ENCODE results near the gene KLHL36.
"Not testable (repeated sequence)": the region's sequence is repeated elsewhere in the genome, so short reads cannot be mapped to it uniquely, and the experiment has no call there.

Gene KLHL36

DNA sequence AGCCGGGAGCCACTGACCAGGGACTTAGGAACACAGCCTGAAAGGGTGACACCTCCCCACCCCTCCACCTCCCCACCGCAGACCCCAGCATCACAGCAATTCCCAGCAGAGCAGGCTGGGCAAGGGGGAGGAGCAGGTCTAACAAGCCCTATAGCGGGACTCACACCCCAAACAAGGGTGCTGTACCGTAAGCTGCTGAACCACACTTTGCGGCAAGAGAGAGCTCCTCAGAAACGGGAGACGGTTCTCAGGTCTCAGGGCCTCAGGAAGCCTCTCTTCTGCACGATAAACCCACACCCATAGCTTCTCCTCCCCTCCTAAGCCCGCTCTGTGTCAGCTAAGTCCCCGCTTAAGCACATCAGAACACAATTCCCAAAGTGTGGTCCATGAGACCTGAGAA is 18.7 kb upstream of the KLHL36 start:
- Mint-ChIP-seq H3K4me1 (ENCODE audit: low read depth) (peaks cover 25% of the 10 kb centered on the region), H3K27me3 (peaks cover 3% of the 10 kb centered on the region), H3K9me3 (no peaks in the 10 kb centered on the region), H3K4me3 (no peak overlapping the region), H3K36me3 (ENCODE audit: low read depth) (no peaks in the 10 kb centered on the region), H3K27ac (no peak overlapping the region)
- no peak for DNase-seq

DNA sequence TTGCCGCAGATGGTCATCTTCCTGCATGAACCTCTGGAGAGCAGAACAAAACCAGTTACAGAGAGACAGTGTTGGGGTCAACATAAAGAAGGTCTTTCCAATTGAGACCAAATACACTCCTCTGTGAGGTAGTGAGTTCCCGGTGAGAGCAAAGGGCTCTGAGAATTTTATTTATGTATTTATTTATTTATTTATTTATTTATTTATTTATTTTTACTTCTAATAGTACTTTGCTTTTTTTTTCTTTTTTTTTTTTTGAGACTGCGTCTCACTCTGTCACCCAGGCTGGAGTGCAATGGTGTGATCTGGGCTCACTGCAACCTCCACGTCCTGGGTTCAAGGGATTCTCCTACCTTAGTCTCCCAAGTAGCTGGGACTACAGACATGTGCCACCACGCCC is 18.3 kb upstream of the KLHL36 start:
- Mint-ChIP-seq H3K27me3 (peaks cover 3% of the 10 kb centered on the region), H3K4me3 (no peak overlapping the region), H3K4me1 (ENCODE audit: low read depth) (peaks cover 25% of the 10 kb centered on the region), H3K9me3 (no peaks in the 10 kb centered on the region), H3K27ac (no peak overlapping the region), H3K36me3 (ENCODE audit: low read depth) (no peaks in the 10 kb centered on the region)
- DNase-seq: no peak

DNA sequence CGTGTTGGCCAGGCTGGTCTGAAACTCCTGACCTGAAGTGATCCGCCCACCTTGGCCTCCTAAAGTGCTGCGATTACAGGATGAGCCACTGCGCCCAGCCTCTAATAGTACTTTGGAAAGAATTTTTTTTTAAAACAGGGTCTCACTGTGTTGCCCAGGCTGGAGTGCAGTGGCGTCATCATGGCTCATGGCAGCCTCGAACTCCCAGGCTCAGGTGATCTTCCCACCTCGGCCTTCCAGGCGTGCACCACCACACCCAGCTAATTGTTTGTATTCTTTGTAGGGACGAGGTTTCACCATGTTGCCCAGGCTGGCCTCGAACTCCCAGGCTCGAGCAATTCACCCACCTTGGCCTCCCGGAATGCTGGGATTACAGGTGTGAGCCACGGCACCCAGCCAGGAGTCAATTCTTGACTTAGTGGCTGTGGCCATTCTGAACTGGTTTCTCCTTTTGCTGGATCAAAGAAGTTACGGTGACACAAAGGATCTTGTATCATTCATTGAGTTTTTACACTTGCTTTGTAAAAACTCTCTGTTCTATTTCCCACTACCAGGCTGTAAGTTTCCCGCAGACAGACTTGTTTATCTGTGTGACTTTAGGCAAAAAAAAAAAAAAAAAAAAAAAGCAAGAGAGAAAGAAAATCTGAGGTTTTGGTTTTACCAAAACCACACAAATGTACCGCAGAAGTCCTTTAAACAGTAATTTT is 17.7 kb upstream of the KLHL36 start:
- no peaks in the 10 kb centered on the region for H3K36me3 Mint-ChIP-seq (ENCODE audit: low read depth)
- DNase-seq: no peak
- H3K4me3 Mint-ChIP-seq: peak overlapping the region; percentile 44
- no peaks in the 10 kb centered on the region for H3K9me3 Mint-ChIP-seq
- H3K4me1 Mint-ChIP-seq (ENCODE audit: low read depth): peaks cover 25% of the 10 kb centered on the region
- H3K27ac Mint-ChIP-seq: peak overlapping the region; percentile 69
- peaks cover 3% of the 10 kb centered on the region for H3K27me3 Mint-ChIP-seq

DNA sequence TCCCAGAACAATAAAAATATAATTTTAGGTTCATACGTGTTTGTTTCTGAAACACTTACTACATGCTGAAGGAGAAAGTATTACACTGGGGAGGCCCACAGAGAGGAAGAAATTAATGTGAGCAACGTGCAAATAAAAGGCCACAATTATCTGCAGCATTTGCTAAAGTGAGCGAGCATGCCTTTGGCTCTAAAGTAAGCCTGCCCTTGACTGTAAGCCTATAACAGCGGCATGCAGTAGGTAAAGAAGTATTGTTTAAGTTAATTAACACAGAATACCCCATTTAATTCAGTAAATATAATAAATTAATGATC is 17.2 kb upstream of the KLHL36 start:
- Mint-ChIP-seq H3K9me3 (no peaks in the 10 kb centered on the region), H3K27me3 (peaks cover 3% of the 10 kb centered on the region), H3K4me1 (ENCODE audit: low read depth) (peaks cover 25% of the 10 kb centered on the region), H3K4me3 (no peak overlapping the region), H3K36me3 (ENCODE audit: low read depth) (no peaks in the 10 kb centered on the region), H3K27ac (peak overlapping the region; percentile 69)
- no peak for DNase-seq

DNA sequence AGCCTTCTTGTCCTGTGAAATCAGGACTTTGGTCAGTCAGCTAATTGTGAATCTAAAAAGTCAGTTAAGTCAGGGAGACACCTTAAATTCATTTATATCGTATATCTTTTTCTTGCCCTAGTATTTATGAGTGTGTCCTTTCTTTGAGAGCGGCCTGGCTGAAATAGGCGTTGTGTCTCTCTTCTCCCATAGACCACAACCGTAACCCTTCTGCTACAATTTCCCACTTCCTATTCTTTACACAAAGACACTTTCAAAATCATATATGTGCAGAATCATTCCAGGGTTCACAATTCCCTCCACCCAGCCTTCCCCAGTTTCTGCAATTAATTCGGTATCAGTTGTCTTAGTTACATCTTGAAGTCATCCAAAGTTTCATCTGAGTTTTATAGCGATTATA is 16.4 kb upstream of the KLHL36 start:
- Mint-ChIP-seq H3K9me3 (no peaks in the 10 kb centered on the region), H3K36me3 (ENCODE audit: low read depth) (no peaks in the 10 kb centered on the region), H3K4me1 (ENCODE audit: low read depth) (peaks cover 25% of the 10 kb centered on the region), H3K27me3 (peaks cover 3% of the 10 kb centered on the region), H3K4me3 (no peak overlapping the region), H3K27ac (no peak overlapping the region)
- no peak for DNase-seq

DNA sequence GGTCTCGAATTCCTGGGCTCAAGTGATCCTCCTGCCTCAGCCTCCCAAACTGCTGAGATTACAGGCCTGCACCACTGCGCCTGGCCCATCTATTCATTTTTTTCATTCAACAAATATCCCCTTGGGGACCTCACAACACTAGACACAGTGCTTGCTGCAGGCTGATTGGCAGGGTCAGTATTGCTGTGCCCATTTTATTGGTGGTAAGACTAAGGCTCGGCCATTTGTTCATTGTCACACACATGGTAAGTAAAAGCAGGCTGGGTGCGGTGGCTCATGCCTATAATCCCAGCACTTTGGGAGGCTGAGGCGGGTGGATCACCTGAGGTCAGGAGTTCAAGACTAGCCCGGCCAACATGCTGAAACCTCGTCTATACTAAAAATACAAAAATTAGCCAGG is 15.4 kb upstream of the KLHL36 start:
- not testable (repeated sequence) for H3K36me3 Mint-ChIP-seq (ENCODE audit: low read depth); H3K4me3 Mint-ChIP-seq; H3K27me3 Mint-ChIP-seq; H3K27ac Mint-ChIP-seq; H3K9me3 Mint-ChIP-seq; DNase-seq
- peaks cover 27% of the 10 kb centered on the region for H3K4me1 Mint-ChIP-seq (ENCODE audit: low read depth)

DNA sequence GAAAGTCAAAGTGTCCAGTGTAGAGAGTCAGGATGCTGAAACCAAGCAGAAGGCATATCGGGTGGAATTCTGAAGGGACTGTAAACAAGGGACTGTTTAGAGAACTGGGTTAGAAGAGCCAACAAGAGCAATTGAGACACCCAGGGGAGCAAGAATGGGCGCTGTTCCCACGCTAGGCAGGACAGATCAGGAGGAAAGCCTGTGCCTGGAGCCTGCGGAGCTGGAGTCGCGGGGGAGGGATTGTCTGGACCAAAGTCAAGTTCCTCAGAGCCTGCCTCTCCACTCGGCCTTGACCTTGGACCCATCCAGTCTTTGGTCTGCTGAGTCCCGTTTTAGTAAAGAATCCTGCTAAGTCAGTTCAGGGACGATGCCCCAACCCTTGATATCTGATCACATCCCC is 14.7 kb upstream of the KLHL36 start:
- peaks cover 3% of the 10 kb centered on the region for H3K27me3 Mint-ChIP-seq
- no peak overlapping the region for H3K27ac Mint-ChIP-seq
- H3K4me3 Mint-ChIP-seq: no peak overlapping the region
- H3K9me3 Mint-ChIP-seq: no peaks in the 10 kb centered on the region
- DNase-seq: no peak
- H3K36me3 Mint-ChIP-seq (ENCODE audit: low read depth): no peaks in the 10 kb centered on the region
- peaks cover 27% of the 10 kb centered on the region for H3K4me1 Mint-ChIP-seq (ENCODE audit: low read depth)

DNA sequence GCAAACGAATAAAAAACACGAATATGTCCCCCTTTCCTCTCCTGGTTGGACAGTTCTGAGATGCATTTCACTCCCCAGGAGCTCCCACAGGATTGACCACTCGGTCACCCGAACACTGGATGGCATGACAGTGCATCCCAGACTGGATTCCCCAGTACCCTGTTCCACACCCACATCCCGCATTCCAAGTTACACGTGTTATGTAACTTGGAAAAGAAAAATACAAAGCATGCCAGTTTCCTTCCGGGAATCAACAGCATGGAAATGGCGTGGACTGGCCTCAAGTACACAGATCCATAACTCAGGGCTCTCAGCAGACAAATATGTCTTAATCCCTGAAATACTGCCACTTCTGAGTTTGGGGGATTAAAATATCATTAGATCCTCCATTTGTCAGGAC is 12.6 kb upstream of the KLHL36 start:
- Mint-ChIP-seq H3K4me1 (ENCODE audit: low read depth) (peaks cover 32% of the 10 kb centered on the region), H3K36me3 (ENCODE audit: low read depth) (no peaks in the 10 kb centered on the region), H3K9me3 (peaks cover 2% of the 10 kb centered on the region), H3K27ac (no peak overlapping the region), H3K27me3 (peaks cover 3% of the 10 kb centered on the region), H3K4me3 (no peak overlapping the region)
- DNase-seq: no peak

DNA sequence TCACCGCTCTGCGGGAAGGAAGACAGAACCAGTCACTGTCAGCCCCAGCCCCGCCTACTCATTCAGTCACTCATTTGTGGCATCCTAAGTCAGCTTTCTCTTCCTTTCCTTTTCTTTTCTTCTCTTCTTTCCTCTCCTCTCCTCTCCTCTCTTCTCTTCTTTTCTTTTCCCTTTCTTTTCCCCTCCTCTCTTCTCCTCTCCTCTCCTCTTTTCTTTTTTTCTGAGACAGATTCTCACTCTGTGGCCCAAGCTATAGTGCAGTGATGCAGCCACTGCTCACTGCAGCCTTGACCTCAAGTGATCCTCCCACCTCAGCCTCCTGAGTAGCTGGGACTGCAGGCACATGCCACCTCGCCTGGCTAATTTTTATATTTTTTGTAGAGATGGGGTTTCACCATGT is 10.6 kb upstream of the KLHL36 start:
- Mint-ChIP-seq H3K27ac (no peak overlapping the region), H3K4me3 (no peak overlapping the region), H3K9me3 (peaks cover 2% of the 10 kb centered on the region), H3K4me1 (ENCODE audit: low read depth) (peaks cover 33% of the 10 kb centered on the region), H3K27me3 (peaks cover 3% of the 10 kb centered on the region), H3K36me3 (ENCODE audit: low read depth) (no peaks in the 10 kb centered on the region)
- DNase-seq: no peak

DNA sequence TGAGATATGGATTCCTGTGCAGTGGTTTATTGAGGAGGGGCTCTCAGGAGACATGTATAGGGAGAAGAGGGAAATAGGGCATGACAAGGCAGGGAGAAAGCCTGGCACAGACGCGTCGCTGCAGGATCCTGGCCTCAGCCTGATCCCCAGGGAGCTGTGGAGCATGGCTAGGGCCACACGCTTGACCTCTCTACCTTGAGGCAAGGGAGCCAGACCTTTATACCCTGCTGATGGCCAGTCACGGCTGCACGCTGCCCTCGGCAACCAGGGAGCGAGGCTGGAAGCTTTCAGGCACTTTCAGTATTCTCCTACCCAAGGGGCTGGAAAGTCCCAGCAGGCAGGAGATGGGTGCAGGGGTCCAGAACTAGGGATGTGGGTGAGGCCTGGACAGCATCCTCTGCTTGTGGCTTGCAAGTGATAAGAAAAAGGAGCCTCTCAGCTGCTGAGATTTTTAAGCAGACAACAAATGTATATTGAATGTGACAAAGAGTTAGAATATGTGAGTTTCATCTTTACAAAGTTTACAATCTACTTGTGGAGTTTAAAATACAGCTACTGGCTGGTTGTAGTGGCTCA is 10.0 kb upstream of the KLHL36 start:
- peaks cover 34% of the 10 kb centered on the region for H3K4me1 Mint-ChIP-seq (ENCODE audit: low read depth)
- H3K27me3 Mint-ChIP-seq: peaks cover 3% of the 10 kb centered on the region
- no peak overlapping the region for H3K27ac Mint-ChIP-seq
- DNase-seq: no peak
- no peak overlapping the region for H3K4me3 Mint-ChIP-seq
- H3K9me3 Mint-ChIP-seq: peaks cover 2% of the 10 kb centered on the region
- H3K36me3 Mint-ChIP-seq (ENCODE audit: low read depth): no peaks in the 10 kb centered on the region

DNA sequence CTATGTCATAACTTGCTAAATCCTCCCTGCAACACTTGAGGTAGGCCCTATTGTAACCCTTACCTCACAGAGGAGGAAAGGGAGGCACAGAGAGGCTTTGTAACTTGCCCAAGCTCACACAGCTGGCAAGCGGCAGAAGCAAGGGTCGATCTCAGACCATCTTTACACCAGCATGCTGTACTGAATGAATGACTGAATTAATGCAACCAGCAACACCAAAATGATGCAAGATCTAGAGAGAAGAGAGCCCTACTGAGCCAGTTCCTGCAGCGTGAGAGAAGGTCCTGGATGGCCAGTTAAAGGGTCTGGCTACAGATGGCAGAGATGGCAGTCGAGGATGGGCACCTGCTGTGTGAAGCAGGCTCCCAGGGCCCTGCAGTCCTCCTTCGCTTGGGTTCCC is 8.2 kb upstream of the KLHL36 start:
- no peak overlapping the region for H3K4me3 Mint-ChIP-seq
- DNase-seq: no peak
- peaks cover 34% of the 10 kb centered on the region for H3K4me1 Mint-ChIP-seq (ENCODE audit: low read depth)
- H3K27ac Mint-ChIP-seq: no peak overlapping the region
- H3K36me3 Mint-ChIP-seq (ENCODE audit: low read depth): no peaks in the 10 kb centered on the region
- no peaks in the 10 kb centered on the region for H3K27me3 Mint-ChIP-seq
- peaks cover 2% of the 10 kb centered on the region for H3K9me3 Mint-ChIP-seq

DNA sequence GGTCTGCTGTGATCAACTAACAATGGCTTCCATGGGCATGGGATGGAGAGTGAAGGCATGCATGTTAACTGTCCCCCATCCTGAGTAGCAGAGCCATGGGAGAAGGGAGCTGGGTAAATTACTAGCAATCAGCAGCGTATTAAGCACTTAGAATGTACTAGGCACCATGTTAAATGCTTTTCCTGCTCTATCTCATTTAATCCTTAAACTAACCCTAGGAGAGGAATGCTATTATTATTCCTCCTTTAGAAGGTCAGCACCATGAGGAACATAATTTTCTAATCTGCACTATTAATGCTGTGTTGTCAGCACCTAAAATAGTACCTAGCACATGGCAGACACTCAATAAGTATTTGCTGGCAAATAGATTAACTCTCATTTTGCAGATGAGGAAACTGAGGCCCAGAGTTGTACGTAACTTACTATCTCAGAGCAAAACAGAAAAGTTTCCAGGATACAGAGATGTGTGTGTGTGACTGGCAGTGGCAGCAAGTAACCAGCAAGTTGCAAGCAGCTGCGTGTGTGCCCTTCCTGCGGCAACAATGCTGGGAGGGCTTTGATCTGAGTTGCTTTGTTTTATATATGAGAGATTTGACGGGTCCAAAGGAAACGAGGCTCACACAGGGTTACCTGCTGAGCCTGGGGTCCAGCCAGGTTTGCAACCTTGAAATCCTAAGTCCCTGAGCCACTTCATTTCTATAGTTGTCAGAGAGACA is 6.5 kb upstream of the KLHL36 start:
- no peak for DNase-seq
- H3K27me3 Mint-ChIP-seq: no peaks in the 10 kb centered on the region
- peak overlapping the region; percentile 83 for H3K27ac Mint-ChIP-seq
- no peak overlapping the region for H3K4me3 Mint-ChIP-seq
- no peaks in the 10 kb centered on the region for H3K36me3 Mint-ChIP-seq (ENCODE audit: low read depth)
- peaks cover 2% of the 10 kb centered on the region for H3K9me3 Mint-ChIP-seq
- H3K4me1 Mint-ChIP-seq (ENCODE audit: low read depth): peaks cover 34% of the 10 kb centered on the region

DNA sequence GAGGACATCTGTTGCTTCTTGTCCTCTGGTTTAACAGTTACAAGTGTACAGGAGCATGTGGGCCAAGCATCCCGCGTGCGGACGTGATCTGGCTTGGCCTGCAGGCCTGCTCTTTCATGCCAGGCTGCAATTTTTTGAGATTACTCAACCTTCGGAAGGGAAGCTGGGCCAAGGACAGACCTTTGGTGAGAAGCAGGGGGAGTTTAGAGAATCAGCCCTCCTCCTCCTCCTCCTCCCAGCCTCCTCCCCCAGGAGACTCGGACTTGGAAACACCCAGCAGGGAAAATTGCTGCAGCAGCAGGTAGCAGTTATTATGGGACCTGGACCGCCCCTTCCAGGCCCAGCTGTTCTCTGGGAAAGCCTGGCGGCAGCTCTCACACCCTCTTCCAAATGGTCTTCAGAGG is 5.1 kb upstream of the KLHL36 start:
- H3K36me3 Mint-ChIP-seq (ENCODE audit: low read depth): no peaks in the 10 kb centered on the region
- DNase-seq: no peak
- H3K4me1 Mint-ChIP-seq (ENCODE audit: low read depth): peaks cover 38% of the 10 kb centered on the region
- H3K4me3 Mint-ChIP-seq: no peak overlapping the region
- peaks cover 3% of the 10 kb centered on the region for H3K27me3 Mint-ChIP-seq
- H3K9me3 Mint-ChIP-seq: peaks cover 2% of the 10 kb centered on the region
- H3K27ac Mint-ChIP-seq: no peak overlapping the region

DNA sequence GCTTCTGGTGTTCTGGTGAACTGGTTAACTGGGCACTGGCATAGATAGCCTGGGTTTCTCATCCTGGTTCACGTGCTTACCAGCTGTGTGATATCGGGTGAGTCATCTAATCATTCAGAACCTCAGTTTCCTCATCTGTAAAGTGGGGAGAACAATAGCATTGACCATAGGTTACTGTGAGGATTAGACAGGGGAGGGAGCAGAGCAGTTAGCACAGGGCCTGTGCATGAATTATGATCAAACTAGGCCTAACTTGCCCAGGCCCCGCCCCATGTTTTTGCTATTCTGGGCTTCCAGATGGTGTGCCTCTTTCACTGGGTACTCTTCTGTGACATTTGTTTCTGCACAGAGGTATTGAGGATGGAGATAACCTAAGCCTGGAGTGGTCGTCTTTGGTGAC is 4.6 kb upstream of the KLHL36 start:
- H3K36me3 Mint-ChIP-seq (ENCODE audit: low read depth): no peaks in the 10 kb centered on the region
- no peak overlapping the region for H3K4me3 Mint-ChIP-seq
- DNase-seq: no peak
- H3K27ac Mint-ChIP-seq: no peak overlapping the region
- peaks cover 3% of the 10 kb centered on the region for H3K27me3 Mint-ChIP-seq
- H3K9me3 Mint-ChIP-seq: peaks cover 2% of the 10 kb centered on the region
- H3K4me1 Mint-ChIP-seq (ENCODE audit: low read depth): peaks cover 38% of the 10 kb centered on the region
